Activated T-helper 9 cell treated with anti-CD3 and anti-CD28 coated beads, Interleukin-2, amount 50 U/mL, for 16 hours (primary cell): ENCODE data around the gene ZBTB16.

Experiments used
- DNase-seq: peaks from one replicate; pipeline ENCODE4 v3.0.0-alpha.2; 2020; ENCODE audit warnings: low read depth

The ZBTB16 gene

DNA sequence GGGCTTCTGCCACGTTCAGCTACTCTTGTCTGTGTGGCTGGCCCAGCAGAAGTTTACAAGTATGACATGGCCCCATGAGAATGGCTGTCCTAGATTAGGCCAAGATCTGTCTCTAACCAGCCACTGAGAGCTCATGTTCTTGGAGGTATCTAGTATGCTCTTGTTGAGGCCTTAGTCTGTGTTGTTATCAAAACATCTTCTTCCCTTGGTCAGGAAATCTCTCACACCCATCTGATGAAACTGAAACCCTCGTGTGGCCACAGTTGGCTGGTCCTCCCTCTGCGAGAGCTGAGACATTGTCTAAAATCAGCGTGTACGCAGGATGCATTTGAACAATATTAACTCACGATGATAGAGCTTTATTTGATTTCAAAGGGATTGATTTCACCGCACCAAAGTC is 127.7 kb downstream of the ZBTB16 start:
- DNase-seq, result no peak

GRCh38 chr11:114188851-114189570 is 129.5 kb downstream of the ZBTB16 start:
- DNase-seq, result no peak

DNA sequence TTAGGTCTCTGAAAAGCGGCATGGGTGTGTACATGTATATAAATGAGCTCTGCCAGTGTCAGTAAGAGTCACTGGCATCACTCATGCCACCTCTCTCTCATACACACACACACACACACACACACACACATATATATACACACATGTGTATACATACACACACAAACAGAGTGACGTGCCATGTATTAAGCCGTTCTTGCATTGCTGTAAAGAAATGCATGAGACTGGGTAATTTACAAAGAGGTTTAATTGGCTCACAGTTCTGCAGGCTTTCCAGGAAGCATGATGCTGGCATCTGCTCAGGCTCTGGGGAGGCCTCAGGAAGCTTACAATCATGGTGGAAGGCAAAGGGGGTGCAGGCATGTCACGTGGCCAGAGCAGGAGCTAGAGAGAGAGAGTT is 131.1 kb downstream of the ZBTB16 start:
- no peak for DNase-seq

GRCh38 chr11:114191893-114192292 is 132.4 kb downstream of the ZBTB16 start:
- DNase-seq, result no peak

GRCh38 chr11:114192841-114193389 is 133.4 kb downstream of the ZBTB16 start:
- DNase-seq, result no peak

GRCh38 chr11:114193730-114194679 is 134.5 kb downstream of the ZBTB16 start:
- no peak for DNase-seq

DNA sequence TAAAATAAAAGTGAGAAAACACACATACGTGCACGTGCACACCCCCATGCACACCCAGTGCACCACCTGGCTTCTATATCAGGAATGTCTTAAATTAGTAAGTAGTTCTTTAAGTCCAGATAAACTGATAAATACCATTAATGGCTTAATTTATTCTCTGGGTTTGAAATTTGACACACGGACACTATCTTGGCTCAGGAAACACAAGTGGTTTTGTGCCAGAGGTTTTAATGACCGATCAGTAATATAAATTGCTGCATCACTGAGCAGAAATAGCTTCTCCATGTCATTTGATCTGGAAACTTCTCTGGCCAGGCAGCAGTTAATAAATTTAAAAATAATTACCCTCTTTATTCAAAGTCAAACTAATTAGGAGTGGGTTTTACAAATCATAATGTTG is 135.2 kb downstream of the ZBTB16 start:
- DNase-seq, result no peak

- DNase-seq, result no peak
Observed at GRCh38 chr11:114195151-114195550, 135.6 kb downstream of the ZBTB16 start.

DNA sequence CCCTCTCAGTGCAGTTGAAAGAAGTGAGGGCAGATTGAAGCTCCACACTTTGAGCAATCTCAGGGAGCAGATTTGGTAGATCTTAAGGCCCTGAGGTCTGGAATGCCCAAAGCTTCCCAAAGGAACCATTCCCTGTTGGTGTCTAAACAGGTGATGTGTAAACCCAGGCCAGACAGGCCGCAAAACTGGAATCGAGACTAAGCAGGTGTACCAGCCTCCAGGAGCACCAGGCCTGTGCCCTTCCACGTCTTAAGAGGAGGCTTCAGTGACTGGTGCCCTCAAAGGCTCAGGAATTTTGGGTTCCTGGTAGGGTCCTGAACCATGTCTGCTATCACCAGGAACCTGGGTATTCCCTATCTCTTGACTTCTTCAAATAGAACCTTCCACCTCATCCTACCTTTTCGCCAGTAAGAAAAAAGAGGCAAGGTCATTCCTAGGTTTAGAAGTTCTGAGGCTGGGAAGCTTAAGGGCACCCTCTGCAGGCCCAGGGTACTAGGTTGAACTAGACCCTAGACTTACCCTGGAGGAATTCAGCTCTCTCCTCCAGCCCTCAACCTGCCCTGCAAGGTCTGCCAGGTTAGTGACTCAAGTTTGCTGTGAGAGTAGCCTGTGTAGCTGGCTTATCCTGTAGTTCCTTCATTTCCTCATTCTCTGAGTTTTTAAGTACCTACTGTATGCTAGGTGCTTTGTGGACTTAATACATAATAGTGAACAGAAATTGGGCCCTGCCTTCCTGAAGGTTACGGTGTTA is 136.6 kb downstream of the ZBTB16 start:
- no peak for DNase-seq

GRCh38 chr11:114196997-114197703 is 137.6 kb downstream of the ZBTB16 start:
- DNase-seq, result no peak

DNA sequence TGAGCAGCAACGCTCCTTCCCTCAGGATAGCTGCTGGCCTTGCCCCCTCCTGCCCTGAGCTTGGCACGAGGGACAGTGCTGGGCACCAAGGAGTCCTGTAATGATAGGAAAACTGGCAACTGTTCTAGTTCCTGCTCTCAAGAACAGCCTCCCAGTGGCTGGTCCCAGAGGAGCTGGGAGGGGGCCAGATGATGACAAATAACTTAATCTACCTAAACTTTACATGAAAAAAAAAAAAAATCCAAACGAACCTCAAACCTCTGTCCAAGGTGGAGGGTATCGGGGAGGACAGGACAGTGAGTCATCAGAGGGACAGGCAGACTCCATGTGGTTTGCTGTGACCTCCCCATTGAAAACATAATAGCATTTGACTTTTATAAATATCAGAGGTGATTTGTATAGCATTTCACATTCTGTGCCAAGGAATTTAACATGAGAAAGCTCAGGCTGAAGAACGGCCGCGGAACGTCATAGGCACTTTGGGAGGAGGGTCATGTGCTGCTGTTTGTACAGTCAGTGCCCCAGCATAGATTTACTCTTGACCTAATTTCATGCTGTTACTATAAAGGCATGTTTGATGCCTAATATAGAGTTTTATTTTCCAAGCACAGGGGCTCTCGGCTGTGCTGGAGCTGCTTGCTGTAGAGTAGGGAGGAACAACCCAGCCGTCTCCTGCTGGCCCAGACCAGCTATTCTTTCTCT is 138.4 kb downstream of the ZBTB16 start:
- no peak for DNase-seq

GRCh38 chr11:114199051-114199450 is 139.5 kb downstream of the ZBTB16 start:
- no peak for DNase-seq

DNA sequence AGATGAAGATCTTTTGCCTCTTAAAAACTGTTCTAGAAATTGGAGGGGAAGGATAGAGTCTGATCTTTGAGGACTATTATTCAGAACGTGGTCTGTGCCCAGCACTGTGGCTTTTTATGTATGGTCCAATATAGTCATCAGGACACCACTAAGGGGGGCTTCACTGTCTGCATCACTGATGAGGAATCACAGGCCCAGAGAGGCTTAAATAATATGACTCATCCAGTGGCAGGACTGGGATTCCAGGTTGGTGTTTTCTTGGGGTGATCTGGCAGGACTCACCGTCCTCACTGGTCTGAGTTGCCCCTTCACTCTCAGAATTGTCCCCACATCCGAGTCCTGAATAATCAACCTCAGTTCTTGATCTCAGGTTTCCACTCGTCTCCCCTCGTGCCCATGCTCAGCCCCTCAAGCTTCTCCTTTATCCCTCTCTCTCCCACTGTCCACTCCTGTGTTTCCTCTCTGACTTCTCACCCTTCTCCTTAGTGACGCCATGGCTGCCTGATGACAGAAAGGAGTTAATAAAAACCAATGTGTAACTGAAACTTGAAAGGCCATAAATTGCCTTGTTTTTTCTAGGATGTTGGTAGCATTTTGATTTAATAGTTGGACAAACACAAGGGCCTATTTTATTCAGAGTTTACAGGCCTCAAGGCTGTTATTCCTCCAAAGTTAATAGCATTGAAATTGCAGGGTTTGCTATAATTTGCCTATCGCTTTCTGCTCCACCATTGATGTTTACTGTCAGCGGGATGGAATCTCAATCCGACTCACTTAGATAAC is 141.0 kb downstream of the ZBTB16 start:
- DNase-seq, result no peak

- DNase-seq, result no peak
Observed at GRCh38 chr11:114201219-114201618, 141.7 kb downstream of the ZBTB16 start.

DNA sequence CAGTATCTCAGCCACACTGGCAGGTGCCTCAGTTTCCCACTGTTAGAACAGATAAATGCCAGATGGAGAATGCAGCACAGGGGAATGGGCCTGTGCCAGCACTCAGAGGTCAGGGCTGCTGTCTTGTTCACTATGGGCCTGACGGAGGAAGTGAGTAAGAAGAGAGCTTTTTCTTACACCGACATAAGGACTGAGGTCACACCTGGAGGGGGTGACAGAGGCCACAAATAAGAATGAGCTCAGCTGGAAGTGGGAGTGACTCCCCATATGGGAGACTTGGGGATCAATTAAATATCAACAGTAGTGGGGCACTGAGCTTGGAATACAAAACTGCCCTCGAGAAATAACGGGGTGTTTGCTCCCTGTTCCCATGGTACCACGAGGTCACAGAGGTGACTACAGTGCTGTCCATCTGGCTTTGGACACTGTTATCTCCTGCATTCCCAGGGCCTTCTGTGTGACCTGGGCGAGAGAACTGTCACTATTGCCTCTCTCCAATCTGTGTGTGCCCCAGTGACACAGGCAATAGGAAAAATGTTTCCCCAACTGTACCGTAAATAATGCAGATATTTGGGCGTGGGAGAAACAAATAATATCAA is 142.6 kb downstream of the ZBTB16 start:
- DNase-seq, result no peak

GRCh38 chr11:114207096-114207495 is 147.6 kb downstream of the ZBTB16 start:
- DNase-seq, result no peak

- no peak for DNase-seq
Observed at GRCh38 chr11:114208377-114208776, 148.9 kb downstream of the ZBTB16 start.

DNA sequence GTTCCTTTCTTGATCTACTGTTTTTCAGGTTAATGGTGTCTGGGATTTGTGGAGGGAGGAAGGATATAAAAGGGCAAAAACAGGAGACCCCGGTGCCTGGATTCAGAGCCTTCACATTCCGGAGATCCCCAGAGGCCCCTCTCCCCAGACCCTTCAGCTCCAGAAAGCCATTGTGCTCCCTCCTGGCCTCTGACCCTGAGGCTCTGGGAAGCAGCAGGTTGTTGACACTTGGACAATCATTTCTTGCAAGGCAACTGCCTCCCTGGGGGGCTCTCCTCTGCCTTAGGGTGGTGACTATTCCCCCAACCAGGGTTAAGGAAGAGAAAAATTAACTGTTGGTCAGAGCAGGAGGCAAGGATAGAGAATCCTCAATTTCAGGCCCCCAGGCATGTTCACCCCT is 149.8 kb downstream of the ZBTB16 start:
- no peak for DNase-seq

GRCh38 chr11:114209904-114210303 is 150.4 kb downstream of the ZBTB16 start:
- no peak for DNase-seq
